ENCODE results near the gene PCP2.

- no peak for TF ChIP-seq POLR2A (IDR thresholded peaks at IDR 0.05; ENCODE audit: low read length)
- TF ChIP-seq GATA1 (IDR thresholded peaks at IDR 0.05; ENCODE audit: low read depth, low read length): no peak
Measured at GRCh38 chr19:7650148-7650547, 16.6 kb upstream of the PCP2 start.

All from erythroblast (primary cell).